HFF-Myc (cell line): Measurements from ENCODE around the gene TTC28.
"Not testable (repeated sequence)": the region's sequence is repeated elsewhere in the genome, so short reads cannot be mapped to it uniquely, and the experiment has no call there.

Source experiments
- DNase-seq: peaks from one replicate; pipeline ENCODE4 v3.0.0-alpha.2; 2011; ENCODE audit warnings: low read depth; ENCODE audit errors: extremely low read depth
- H3K4me3 ChIP-seq: replicated peaks from 2 replicates; pipeline ENCODE4 v1.5.1; 2011; ENCODE audit warnings: low read depth, mild to moderate bottlenecking, control low read depth, low read length
- CTCF ChIP-seq: IDR thresholded peaks from 2 replicates; pipeline ENCODE4 v1.5.1; 2012; ENCODE audit warnings: mild to moderate bottlenecking, low read depth, low read length, control low read depth; ENCODE audit errors: missing control alignments

Gene TTC28

GRCh38 chr22:28570696-28571373 lies 108.8 kb downstream of the TTC28 start:
- DNase-seq: no peak
- no peak for TF ChIP-seq CTCF
- H3K4me3 ChIP-seq: no peak overlapping the region

GRCh38 chr22:28568974-28569373 lies 110.7 kb downstream of the TTC28 start:
- not testable (repeated sequence) for DNase-seq, H3K4me3 ChIP-seq

- DNase-seq: no peak
- no peak for TF ChIP-seq CTCF
- no peak overlapping the region for H3K4me3 ChIP-seq
Measured at GRCh38 chr22:28568099-28568498, 111.5 kb downstream of the TTC28 start.

GRCh38 chr22:28566920-28567499 lies 112.6 kb downstream of the TTC28 start:
- H3K4me3 ChIP-seq, DNase-seq: not testable (repeated sequence)

GRCh38 chr22:28563636-28564035 lies 116.0 kb downstream of the TTC28 start:
- no peak overlapping the region for H3K4me3 ChIP-seq
- DNase-seq: no peak
- TF ChIP-seq CTCF: no peak

- TF ChIP-seq CTCF: no peak
- no peak for DNase-seq
- no peak overlapping the region for H3K4me3 ChIP-seq
Measured at GRCh38 chr22:28562324-28562723, 117.3 kb downstream of the TTC28 start.

- H3K4me3 ChIP-seq, DNase-seq: not testable (repeated sequence)
Measured at GRCh38 chr22:28560743-28561101, 118.9 kb downstream of the TTC28 start.

GRCh38 chr22:28560046-28560742 lies 119.4 kb downstream of the TTC28 start:
- no peak for DNase-seq
- TF ChIP-seq CTCF: no peak

More at GRCh38 chr22:28560046-28560742, 119.4 kb downstream of the TTC28 start:
- H3K4me3 ChIP-seq: no peak overlapping the region
